Parathyroid adenoma (tissue), 2 donors: Measurements from ENCODE around the gene RTP5.
A peak's percentile ranks its signal among the peaks of the same experiment; 100 is the strongest.

Source experiments
- H2AFZ ChIP-seq: fragments of 300-600 bp; sonication (generic); one replicate; pipeline ENCODE4 v1.7.0; 2017; ENCODE audit warnings: antibody characterized with exemption, mild to moderate bottlenecking
- H3K27ac ChIP-seq: fragments of 300-600 bp; sonication (generic); one replicate; pipeline ENCODE4 v1.7.0; 2017
- H3K27me3 ChIP-seq: fragments of 300-600 bp; sonication (generic); one replicate; pipeline ENCODE4 v1.7.0; 2017; ENCODE audit warnings: low read length; ENCODE audit not compliant: control insufficient read depth, insufficient read depth
- H3K36me3 ChIP-seq: fragments of 300-600 bp; sonication (generic); one replicate; pipeline ENCODE4 v1.7.0; 2017; ENCODE audit warnings: low read length; ENCODE audit not compliant: control insufficient read depth, insufficient read depth
- H3K4me1 ChIP-seq: fragments of 300-600 bp; sonication (generic); one replicate; pipeline ENCODE4 v1.7.0; 2017; ENCODE audit warnings: control low read depth
- H3K4me2 ChIP-seq: fragments of 300-600 bp; sonication (generic); one replicate; pipeline ENCODE4 v1.7.0; 2017; ENCODE audit warnings: low read length
- H3K4me3 ChIP-seq: fragments of 300-600 bp; sonication (generic); one replicate; pipeline ENCODE4 v1.7.0; 2017; ENCODE audit warnings: low read depth, low read length
- H3K79me2 ChIP-seq: fragments of 300-600 bp; sonication (generic); one replicate; pipeline ENCODE4 v1.7.0; 2017; ENCODE audit warnings: control low read depth
- H3K9ac ChIP-seq: fragments of 300-600 bp; sonication (generic); one replicate; pipeline ENCODE4 v1.7.0; 2017; ENCODE audit warnings: mild to moderate bottlenecking
- H3K9me3 ChIP-seq: fragments of 300-600 bp; sonication (generic); one replicate; pipeline ENCODE4 v1.7.0; 2017; ENCODE audit warnings: low read length; ENCODE audit not compliant: control insufficient read depth
- TF ChIP-seq, protein P1 (sequence below): fragments of 300-600 bp; sonication (generic); IDR thresholded peaks from one replicate; pipeline ENCODE4 v1.7.0; 2017; ENCODE audit warnings: antibody characterized with exemption, mild to moderate bottlenecking
- donor health status: primary hyperparathyroidism.

Gene RTP5

DNA sequence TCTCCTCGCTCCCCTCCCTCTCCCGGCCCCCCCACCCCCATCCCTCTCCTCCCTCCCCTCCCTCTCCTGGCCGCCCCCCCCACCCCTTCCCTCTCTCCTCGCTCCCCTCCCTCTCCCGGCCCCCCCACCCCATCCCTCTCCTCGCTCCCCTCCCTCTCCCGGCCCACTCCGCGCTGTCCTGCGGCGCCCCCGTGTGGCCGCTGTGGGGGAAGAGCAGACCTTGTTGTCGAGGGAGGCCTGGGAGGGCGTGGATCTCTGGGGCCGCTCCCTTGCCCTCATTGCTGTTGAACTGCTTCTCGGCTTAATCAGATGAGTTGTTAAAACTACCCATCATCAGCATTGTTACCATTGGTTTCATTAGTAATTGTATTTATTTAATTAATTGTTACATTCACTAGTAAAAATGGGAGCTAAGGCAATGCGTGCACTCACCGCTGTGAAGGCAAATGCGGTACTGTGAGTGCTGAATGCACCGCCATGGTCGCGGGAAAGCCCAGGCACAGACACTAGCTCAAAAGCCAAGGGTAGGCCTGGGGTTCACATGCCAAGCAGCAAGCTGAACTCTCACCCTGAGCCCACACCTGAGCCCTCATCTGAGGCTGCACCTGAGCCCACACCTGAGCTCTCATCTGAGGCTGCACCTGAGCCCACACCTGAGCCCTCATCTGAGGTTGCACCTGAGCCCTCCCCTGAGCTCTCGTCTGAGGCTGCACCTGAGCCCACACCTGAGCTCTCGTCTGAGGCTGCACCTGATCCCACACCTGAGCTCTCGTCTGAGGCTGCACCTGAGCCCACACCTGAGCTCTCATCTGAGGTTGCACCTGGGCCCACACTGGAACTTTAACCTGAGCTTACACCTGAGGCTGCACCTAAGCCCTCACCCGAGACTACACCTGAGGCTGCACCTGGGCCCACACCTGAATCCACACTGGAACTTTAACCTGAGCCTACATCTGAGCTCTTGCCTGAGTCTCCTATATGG lies 8.8 kb downstream of the RTP5 start:
- Histone ChIP-seq H3K4me2 (no peak overlapping the region), H2AFZ (peak overlapping the region; percentile 17)

DNA sequence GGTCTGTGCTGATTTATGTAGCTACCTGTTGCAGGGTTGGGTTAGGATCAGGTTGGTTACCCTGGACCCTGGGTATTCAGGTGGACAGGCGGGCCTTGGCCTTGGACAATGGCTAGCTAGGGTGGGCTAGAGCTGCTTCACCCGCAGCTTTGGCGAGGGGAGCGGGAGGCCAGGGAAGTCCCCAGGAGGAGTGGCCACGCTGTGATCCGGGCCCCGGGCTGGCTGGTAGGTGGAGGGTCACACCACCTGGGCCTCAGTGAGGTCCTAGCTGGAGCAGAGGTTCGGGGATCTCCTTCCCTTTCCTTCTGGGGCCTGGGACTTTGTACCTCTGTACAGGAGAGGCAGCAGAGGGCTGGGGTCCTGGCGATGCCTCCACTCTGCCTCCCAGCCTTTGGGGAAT lies 9.8 kb downstream of the RTP5 start:
- Histone ChIP-seq H3K36me3 (no peaks in the 10 kb centered on the region), H3K9me3 (no peaks in the 10 kb centered on the region), H3K9ac (no peak overlapping the region), H2AFZ (no peak overlapping the region), H3K27me3 (no peaks in the 10 kb centered on the region), H3K4me3 (no peak overlapping the region), H3K27ac (no peak overlapping the region), H3K4me2 (no peak overlapping the region), H3K4me1 (peaks cover 5% of the 10 kb centered on the region), H3K79me2 (no peaks in the 10 kb centered on the region)
- TF ChIP-seq, protein P1, sequence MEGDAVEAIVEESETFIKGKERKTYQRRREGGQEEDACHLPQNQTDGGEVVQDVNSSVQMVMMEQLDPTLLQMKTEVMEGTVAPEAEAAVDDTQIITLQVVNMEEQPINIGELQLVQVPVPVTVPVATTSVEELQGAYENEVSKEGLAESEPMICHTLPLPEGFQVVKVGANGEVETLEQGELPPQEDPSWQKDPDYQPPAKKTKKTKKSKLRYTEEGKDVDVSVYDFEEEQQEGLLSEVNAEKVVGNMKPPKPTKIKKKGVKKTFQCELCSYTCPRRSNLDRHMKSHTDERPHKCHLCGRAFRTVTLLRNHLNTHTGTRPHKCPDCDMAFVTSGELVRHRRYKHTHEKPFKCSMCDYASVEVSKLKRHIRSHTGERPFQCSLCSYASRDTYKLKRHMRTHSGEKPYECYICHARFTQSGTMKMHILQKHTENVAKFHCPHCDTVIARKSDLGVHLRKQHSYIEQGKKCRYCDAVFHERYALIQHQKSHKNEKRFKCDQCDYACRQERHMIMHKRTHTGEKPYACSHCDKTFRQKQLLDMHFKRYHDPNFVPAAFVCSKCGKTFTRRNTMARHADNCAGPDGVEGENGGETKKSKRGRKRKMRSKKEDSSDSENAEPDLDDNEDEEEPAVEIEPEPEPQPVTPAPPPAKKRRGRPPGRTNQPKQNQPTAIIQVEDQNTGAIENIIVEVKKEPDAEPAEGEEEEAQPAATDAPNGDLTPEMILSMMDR, result no peak

More for the DNA sequence above, 8.8 kb downstream of the RTP5 start:
- Histone ChIP-seq H3K36me3 (no peaks in the 10 kb centered on the region), H3K9me3 (no peaks in the 10 kb centered on the region), H3K4me3 (no peak overlapping the region), H3K4me1 (peaks cover 5% of the 10 kb centered on the region), H3K27ac (no peak overlapping the region), H3K27me3 (no peaks in the 10 kb centered on the region), H3K9ac (no peak overlapping the region), H3K79me2 (no peaks in the 10 kb centered on the region)
- TF ChIP-seq, protein P1, result peak; percentile 67

DNA sequence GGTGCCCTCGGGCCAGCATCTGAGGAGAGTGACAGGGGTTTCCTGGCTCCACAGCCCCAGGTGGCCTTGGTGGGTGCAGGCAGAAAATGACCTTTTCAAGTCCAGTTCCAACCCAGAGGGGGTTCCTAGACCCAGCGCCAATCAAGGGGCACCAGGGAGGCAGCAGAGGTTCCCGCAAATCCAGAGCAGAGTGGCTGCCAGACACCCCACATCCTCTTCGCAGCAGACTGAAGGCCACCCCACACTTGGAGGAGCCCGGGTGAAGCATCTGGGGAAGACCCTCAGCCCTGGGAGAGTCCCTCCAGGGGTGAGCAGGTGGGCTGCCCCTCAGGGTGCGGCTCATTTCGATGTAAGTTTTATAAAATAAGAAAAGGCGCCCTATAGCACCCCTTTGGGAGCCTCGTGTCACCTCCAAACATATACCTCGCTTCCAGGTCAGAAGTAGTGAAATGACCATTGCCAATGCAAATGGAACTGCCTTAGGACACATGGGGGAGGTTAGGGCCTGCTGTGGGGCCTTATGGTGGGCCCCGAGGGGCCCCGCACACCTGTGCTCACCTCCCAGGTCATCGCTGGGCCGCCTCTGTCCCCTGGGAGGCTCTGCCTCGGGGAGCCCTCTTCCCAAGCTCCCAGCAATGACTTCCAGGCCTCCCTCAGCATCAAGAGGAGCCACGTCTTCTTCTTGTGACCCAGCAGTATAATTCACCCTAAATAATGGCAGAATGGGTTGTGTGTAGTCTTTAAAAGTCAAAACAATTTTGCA lies 11.0 kb downstream of the RTP5 start:
- Histone ChIP-seq H3K9ac (no peak overlapping the region), H3K4me1 (peaks cover 5% of the 10 kb centered on the region), H3K4me2 (peak overlapping the region; percentile 80), H3K79me2 (no peaks in the 10 kb centered on the region), H3K27me3 (no peaks in the 10 kb centered on the region), H3K27ac (no peak overlapping the region), H3K4me3 (no peak overlapping the region), H2AFZ (peak overlapping the region; percentile 99), H3K36me3 (no peaks in the 10 kb centered on the region), H3K9me3 (no peaks in the 10 kb centered on the region)
- TF ChIP-seq, protein P1, result no peak

DNA sequence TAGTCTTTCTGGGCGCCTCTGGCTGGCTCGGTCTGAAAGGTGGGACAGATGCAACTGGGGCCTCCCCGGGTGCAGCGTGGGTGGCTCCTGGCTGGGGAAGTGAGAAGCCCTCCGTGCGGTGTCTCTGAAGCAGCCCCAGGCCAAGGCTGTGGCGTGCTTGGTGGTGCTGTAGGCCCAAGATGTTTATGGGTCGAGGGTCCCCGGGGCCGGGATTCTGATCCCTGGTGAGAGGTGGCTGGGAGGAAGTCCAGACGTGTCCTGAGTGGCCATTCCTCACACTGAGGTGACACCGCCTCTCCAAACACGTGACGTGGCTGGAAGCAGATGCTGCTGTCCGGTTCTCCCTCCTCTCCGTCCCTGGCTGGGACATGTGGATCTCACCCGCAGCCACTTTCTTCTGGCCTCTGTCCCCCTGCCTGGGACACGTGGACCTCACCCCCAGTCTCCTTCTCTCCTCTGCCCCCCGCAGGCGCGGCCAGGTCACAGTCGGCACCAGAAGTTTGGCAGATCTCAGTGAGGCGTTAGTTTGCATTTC lies 12.6 kb downstream of the RTP5 start:
- no peaks in the 10 kb centered on the region for H3K79me2 ChIP-seq
- no peaks in the 10 kb centered on the region for H3K27me3 ChIP-seq
- TF ChIP-seq, protein P1, result no peak
- H3K9me3 ChIP-seq, result no peaks in the 10 kb centered on the region
- H2AFZ ChIP-seq, result peak overlapping the region; percentile 81
- no peaks in the 10 kb centered on the region for H3K36me3 ChIP-seq
- peaks cover 5% of the 10 kb centered on the region for H3K4me1 ChIP-seq
- H3K4me2 ChIP-seq, result peak overlapping the region; percentile 80
- no peak overlapping the region for H3K9ac ChIP-seq
- peak overlapping the region; percentile 63 for H3K4me3 ChIP-seq
- H3K27ac ChIP-seq, result peak overlapping the region; percentile 79
